Naive thymus-derived CD4-positive, alpha-beta T cell (primary cell): ENCODE data around the gene CYGB. TPM values are rescaled to one million over a fixed set of nuclear protein-coding genes. Genes with fewer than 3 reads are reported as not detected.
A peak's percentile ranks its signal among the peaks of the same experiment; 100 is the strongest.
"Not testable (repeated sequence)": the region's sequence is repeated elsewhere in the genome, so short reads cannot be mapped to it uniquely, and the experiment has no call there.

Experiments
- ATAC-seq: fragments of 150-1000 bp; cut with Tn5 transposase; 2 replicates; pipeline ENCODE4 v1.10.0; 2021; ENCODE audit warnings: mild to moderate bottlenecking, moderate library complexity
- CTCF ChIA-PET: fragments of 350-600 bp; sonication (Branson Sonifier 250); formaldehyde crosslinking; loops from one replicate; lab custom pipeline; 2021; ENCODE audit warnings: antibody characterized with exemption; lab: Charles Lee
- POLR2A ChIA-PET: fragments of 350-600 bp; sonication (Branson Sonifier 250); formaldehyde crosslinking; loops from one replicate; lab custom pipeline; 2021; ENCODE audit warnings: antibody characterized with exemption, inconsistent platforms; lab: Charles Lee
- DNase-seq, 9 donors: peaks; one replicate each; pipeline versions ENCODE4 v3.0.0 to v3.0.0-alpha.2; 2020 to 2022; ENCODE audit warnings: mixed read lengths in 1 of 9
- H3K27ac ChIP-seq: one replicate; pipeline ENCODE4 v1.7.0; 2013; ENCODE audit warnings: mild to moderate bottlenecking, low read depth, low read length, moderate library complexity
- H3K27me3 ChIP-seq, 2 donors: one replicate each; pipeline ENCODE4 v1.7.0; 2013; ENCODE audit warnings: low read length in 2 of 2, mild to moderate bottlenecking in 2 of 2, moderate library complexity in 2 of 2; ENCODE audit not compliant: control insufficient read depth in 2 of 2, insufficient read depth in 2 of 2
- H3K36me3 ChIP-seq, 3 experiments: 1 replicate in 2 of 3; 2 replicates in 1 of 3; pipeline ENCODE4 v1.7.0; 2013; ENCODE audit warnings: low read length in 3 of 3, mild to moderate bottlenecking in 3 of 3, moderate library complexity in 1 of 3; ENCODE audit not compliant: insufficient read depth in 3 of 3, control insufficient read depth in 2 of 3
- H3K4me1 ChIP-seq, 2 donors: one replicate each; pipeline ENCODE4 v1.7.0; 2013; ENCODE audit warnings: low read length in 2 of 2, mild to moderate bottlenecking in 2 of 2, moderate library complexity in 1 of 2; ENCODE audit not compliant: control insufficient read depth in 2 of 2, insufficient read depth in 2 of 2
- H3K4me3 ChIP-seq: 2 replicates; pipeline ENCODE4 v1.7.0; 2013; ENCODE audit warnings: mild to moderate bottlenecking, low read length
- H3K9me3 ChIP-seq, 3 experiments: 1 replicate in 2 of 3; 2 replicates in 1 of 3; pipeline ENCODE4 v1.7.0; 2013; ENCODE audit warnings: low read length in 3 of 3; ENCODE audit not compliant: control insufficient read depth in 2 of 3
- H3K27ac Mint-ChIP-seq, 9 donors: one replicate each; pipeline ENCODE4 v1.8.0; 2020 to 2022; ENCODE audit warnings: mixed read lengths in 9 of 9, mild to moderate bottlenecking in 8 of 9, moderate library complexity in 5 of 9, inconsistent platforms in 2 of 9
- H3K27me3 Mint-ChIP-seq, 5 donors: one replicate each; pipeline ENCODE4 v1.8.0; 2021 to 2022; ENCODE audit warnings: mixed read lengths in 5 of 5, mild to moderate bottlenecking in 1 of 5
- H3K36me3 Mint-ChIP-seq, 5 donors: one replicate each; pipeline ENCODE4 v1.8.0; 2020 to 2022; ENCODE audit warnings: mixed read lengths in 5 of 5, mild to moderate bottlenecking in 3 of 5, inconsistent platforms in 1 of 5
- H3K4me1 Mint-ChIP-seq, 7 donors: one replicate each; pipeline ENCODE4 v1.8.0; 2020 to 2022; ENCODE audit warnings: mixed read lengths in 7 of 7, mild to moderate bottlenecking in 3 of 7, inconsistent platforms in 1 of 7
- H3K4me3 Mint-ChIP-seq, 10 donors: one replicate each; pipeline ENCODE4 v1.8.0; 2020 to 2022; ENCODE audit warnings: mild to moderate bottlenecking in 10 of 10, mixed read lengths in 10 of 10, moderate library complexity in 6 of 10, inconsistent platforms in 2 of 10
- H3K9me3 Mint-ChIP-seq, 11 donors: one replicate each; pipeline ENCODE4 v1.8.0; 2020 to 2022; ENCODE audit warnings: mixed read lengths in 11 of 11, mild to moderate bottlenecking in 4 of 11, inconsistent platforms in 1 of 11, moderate library complexity in 1 of 11
- intact Hi-C, 2 donors: fragments of 100-400 bp; cut with micrococcal nuclease; formaldehyde crosslinking; loops; one replicate each; pipeline ENCODE4 v1.15.1; 2023
- polyA plus RNA-seq, 2 donors: library from polyadenylated mRNA; unstranded; fragments of 300-500 nt; fragmentation: Illumina TruSeq; gene quantifications; one replicate each; pipeline ENCODE4 v1.2.3, GENCODE V29; 2021
- total RNA-seq, 6 experiments: library from RNA in 5 of 6; stranded (reverse) in 5 of 6; gene quantifications; 1 replicate in 5 of 6; 2 replicates in 1 of 6; pipeline ENCODE4 v1.2.3 and lab custom pipeline; 2021 to 2026

CYGB gene
- total and polyA plus RNA-seq, 7 experiments from 2014 or later, result 0.33 to 0.35 TPM; not detected in 5

- POLR2A ChIA-PET, result interaction anchor here (0.6 kb wide), 1 partner anchor 302 kb away, joined by 3 read pairs; no protein-coding TSS in a partner anchor
- H3K36me3 Mint-ChIP-seq, result peaks cover 0 to 3% (median 0%) of the 10 kb centered on the region in 5 donors
- peaks cover 19 to 65% (median 23%) of the 10 kb centered on the region in 5 donors for H3K27me3 Mint-ChIP-seq
- Histone ChIP-seq H3K36me3 (no peaks in the 10 kb centered on the region), H3K4me1 (no peaks in the 10 kb centered on the region), H3K27ac (no peak overlapping the region), H3K4me3 (no peak overlapping the region), H3K9me3 (no peaks in the 10 kb centered on the region), H3K27me3 (peaks cover 0 to 5% of the 10 kb centered on the region in 2 donors)
- peak overlapping the region in 4 of 10 donors; percentile 32 to 60 (median 56) for H3K4me3 Mint-ChIP-seq
- CTCF ChIA-PET, result interaction anchor here (0.5 to 1.0 kb wide), 2 partner anchors 145 to 469 kb away, joined by 4 read pairs; no protein-coding TSS in a partner anchor
- H3K4me1 Mint-ChIP-seq, result peaks cover 2 to 12% (median 10%) of the 10 kb centered on the region in 7 donors
- H3K27ac Mint-ChIP-seq, result no peak overlapping the region
- DNase-seq, result no peak
- no peaks in the 10 kb centered on the region for H3K9me3 Mint-ChIP-seq
- peak; percentile 17 for ATAC-seq
- intact Hi-C loops, result no loop called here
These were observed 276 bp downstream of the CYGB start for GRCh38 chr17:76537288-76537577.

GRCh38 chr17:76536511-76537287, 810 bp downstream of the CYGB start:
- peaks cover 14 to 61% (median 18%) of the 10 kb centered on the region in 5 donors for H3K27me3 Mint-ChIP-seq
- ATAC-seq, result no peak
- peaks cover 0 to 3% (median 0%) of the 10 kb centered on the region in 5 donors for H3K36me3 Mint-ChIP-seq
- Histone ChIP-seq H3K4me3 (no peak overlapping the region), H3K9me3 (no peaks in the 10 kb centered on the region), H3K36me3 (no peaks in the 10 kb centered on the region), H3K4me1 (no peaks in the 10 kb centered on the region), H3K27ac (no peak overlapping the region), H3K27me3 (peaks cover 0 to 5% of the 10 kb centered on the region in 2 donors)
- peak overlapping the region in 6 of 10 donors; percentile 16 to 60 (median 37) for H3K4me3 Mint-ChIP-seq
- DNase-seq, result no peak
- intact Hi-C loops, result no loop called here
- H3K9me3 Mint-ChIP-seq, result no peaks in the 10 kb centered on the region
- peak overlapping the region in 1 of 9 donors; percentile 38 for H3K27ac Mint-ChIP-seq
- POLR2A ChIA-PET, result interaction anchor here (0.6 kb wide), 1 partner anchor 301 kb away, joined by 3 read pairs; no protein-coding TSS in a partner anchor
- peaks cover 2 to 16% (median 14%) of the 10 kb centered on the region in 7 donors for H3K4me1 Mint-ChIP-seq
- CTCF ChIA-PET, result interaction anchor here (1.0 to 1.5 kb wide), 2 partner anchors 14 to 145 kb away, joined by 4 to 5 read pairs; no protein-coding TSS in a partner anchor

DNA sequence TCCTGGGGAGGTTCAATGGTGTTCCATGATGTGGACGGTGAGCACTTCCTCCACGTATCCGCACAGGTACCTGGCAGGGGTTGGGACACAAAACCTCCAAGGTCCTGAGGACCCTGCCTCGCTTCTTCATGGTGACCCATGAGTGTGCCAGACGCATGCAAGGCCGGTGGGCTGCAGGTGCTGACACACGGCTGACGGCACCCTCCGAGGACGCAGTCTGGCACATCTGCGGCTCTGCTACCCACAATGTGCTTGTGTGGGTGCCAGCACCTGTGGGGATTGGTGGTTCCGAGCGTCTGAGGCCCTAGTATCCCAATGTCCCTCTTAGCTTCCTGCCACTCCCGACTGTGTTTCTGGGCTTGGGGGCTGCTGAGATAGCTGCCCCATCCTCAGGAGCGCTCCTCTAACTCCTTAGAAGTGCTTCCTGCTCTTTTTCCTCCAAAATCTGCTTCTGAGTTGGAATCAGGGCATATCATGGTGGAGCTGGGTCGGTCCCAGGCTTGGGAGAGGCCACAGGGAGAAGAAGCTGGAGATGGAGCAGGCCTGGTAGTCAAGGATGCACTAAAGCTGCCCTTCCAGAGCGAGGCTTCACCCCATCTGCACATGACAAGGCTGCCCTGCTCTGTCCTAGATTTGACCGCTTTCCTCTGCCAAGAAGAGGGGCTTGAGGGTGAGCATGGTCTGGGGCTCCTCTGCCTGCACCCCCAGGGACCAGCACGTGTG, 1.6 kb downstream of the CYGB start:
- ATAC-seq (no peak), DNase-seq (no peak)
- H3K9me3 Mint-ChIP-seq, result no peaks in the 10 kb centered on the region
- Histone ChIP-seq H3K9me3 (no peaks in the 10 kb centered on the region), H3K4me3 (no peak overlapping the region), H3K4me1 (no peaks in the 10 kb centered on the region), H3K27me3 (peaks cover 0 to 5% of the 10 kb centered on the region in 2 donors), H3K27ac (no peak overlapping the region), H3K36me3 (no peaks in the 10 kb centered on the region)
- H3K36me3 Mint-ChIP-seq, result peaks cover 0 to 3% (median 0%) of the 10 kb centered on the region in 5 donors
- peaks cover 12 to 53% (median 15%) of the 10 kb centered on the region in 5 donors for H3K27me3 Mint-ChIP-seq
- ChIA-PET CTCF (interaction anchor here (1.0 to 1.5 kb wide), 2 partner anchors 13 to 146 kb away, joined by 4 to 5 read pairs; no protein-coding TSS in a partner anchor), POLR2A (no interaction called here)
- H3K4me3 Mint-ChIP-seq, result peak overlapping the region in 3 of 10 donors; percentile 16 to 60 (median 53)
- no peak overlapping the region for H3K27ac Mint-ChIP-seq
- intact Hi-C loops, result no loop called here
- H3K4me1 Mint-ChIP-seq, result peaks cover 2 to 17% (median 15%) of the 10 kb centered on the region in 7 donors

GRCh38 chr17:76534831-76535732, 2.4 kb downstream of the CYGB start:
- peaks cover 0 to 3% (median 0%) of the 10 kb centered on the region in 5 donors for H3K36me3 Mint-ChIP-seq
- Histone ChIP-seq H3K4me1 (peaks cover 0 to 2% of the 10 kb centered on the region in 2 donors), H3K9me3 (no peaks in the 10 kb centered on the region), H3K36me3 (no peaks in the 10 kb centered on the region), H3K27ac (no peak overlapping the region), H3K27me3 (peaks cover 0 to 5% of the 10 kb centered on the region in 2 donors), H3K4me3 (no peak overlapping the region)
- ChIA-PET POLR2A (no interaction called here), CTCF (interaction anchor here (1.5 kb wide), 1 partner anchor 12 kb away, joined by 5 read pairs; no protein-coding TSS in a partner anchor)
- H3K4me1 Mint-ChIP-seq, result peaks cover 0 to 22% (median 16%) of the 10 kb centered on the region in 7 donors
- DNase-seq (no peak), ATAC-seq (no peak)
- peak overlapping the region in 1 of 10 donors; percentile 4 for H3K4me3 Mint-ChIP-seq
- H3K9me3 Mint-ChIP-seq, result no peaks in the 10 kb centered on the region
- intact Hi-C loops, result no loop called here
- H3K27ac Mint-ChIP-seq, result peak overlapping the region in 1 of 9 donors; percentile 46
- peaks cover 12 to 46% (median 15%) of the 10 kb centered on the region in 5 donors for H3K27me3 Mint-ChIP-seq

- H3K36me3 ChIP-seq, H3K4me3 Mint-ChIP-seq, DNase-seq, H3K27me3 ChIP-seq, intact Hi-C loops, H3K27ac Mint-ChIP-seq, POLR2A ChIA-PET, H3K9me3 ChIP-seq, H3K4me3 ChIP-seq, H3K9me3 Mint-ChIP-seq, ATAC-seq, H3K36me3 Mint-ChIP-seq, H3K27ac ChIP-seq: not testable (repeated sequence)
- H3K4me1 ChIP-seq, result peaks cover 0 to 15% of the 10 kb centered on the region in 2 donors
- CTCF ChIA-PET, result interaction anchor here (0.6 to 1.2 kb wide), 3 partner anchors 9 to 620 kb away, joined by 3 read pairs; no protein-coding TSS in a partner anchor
- Mint-ChIP-seq H3K27me3 (peaks cover 2 to 36% (median 6%) of the 10 kb centered on the region in 5 donors), H3K4me1 (peaks cover 0 to 23% (median 11%) of the 10 kb centered on the region in 7 donors)
These were observed 3.7 kb downstream of the CYGB start for GRCh38 chr17:76533640-76534359.
